ENCODE data around the gene TBL1X.

GRCh38 chrX:9619581-9619980 is 154.7 kb downstream of the TBL1X start:
- no peak for TF ChIP-seq CTCF (IDR thresholded peaks at IDR 0.05)
- no peak for TF ChIP-seq POLR2A (IDR thresholded peaks at IDR 0.05)
- TF ChIP-seq EP300 (IDR thresholded peaks at IDR 0.05): no peak
